Type B pancreatic cell (in vitro differentiated cells): ENCODE data around the gene ESYT1. TPM values are rescaled to one million over a fixed set of nuclear protein-coding genes. Genes with fewer than 3 reads are reported as not detected.

Experiments used
- DNase-seq: peaks from one replicate; pipeline ENCODE4 v3.0.0; 2021; ENCODE audit warnings: mixed read lengths; ENCODE audit not compliant: unreplicated experiment; ENCODE audit errors: extremely low spot score
- H3K27ac Mint-ChIP-seq: 2 replicates; pipeline ENCODE4 v1.8.0; 2021; ENCODE audit warnings: mild to moderate bottlenecking, mixed read lengths
- H3K27me3 Mint-ChIP-seq: 2 replicates; pipeline ENCODE4 v1.8.0; 2021; ENCODE audit warnings: mixed read lengths
- H3K36me3 Mint-ChIP-seq: 2 replicates; pipeline ENCODE4 v1.8.0; 2021; ENCODE audit warnings: mixed read lengths
- H3K4me1 Mint-ChIP-seq: one replicate; pipeline ENCODE4 v1.8.0; 2021; ENCODE audit warnings: mixed read lengths; ENCODE audit not compliant: unreplicated experiment
- H3K4me3 Mint-ChIP-seq: 2 replicates; pipeline ENCODE4 v1.8.0; 2021; ENCODE audit warnings: mild to moderate bottlenecking, mixed read lengths
- H3K9me3 Mint-ChIP-seq: 2 replicates; pipeline ENCODE4 v1.8.0; 2021; ENCODE audit warnings: mixed read lengths
- total RNA-seq: library from RNA; stranded (reverse); gene quantifications from 2 replicates; pipeline ENCODE4 v1.2.1, GENCODE V29; 2021; ENCODE audit warnings: low replicate concordance
- TF ChIP-seq, protein P1 (sequence below): fragments of 200-600 bp; sonication (generic); conservative IDR thresholded peaks from 2 replicates; pipeline ENCODE4 v1.5.0; 2021; ENCODE audit warnings: antibody characterized with exemption, mild to moderate bottlenecking

Gene ESYT1
- total RNA-seq, 1 donor from 2014 or later, result 96.3 TPM

DNA sequence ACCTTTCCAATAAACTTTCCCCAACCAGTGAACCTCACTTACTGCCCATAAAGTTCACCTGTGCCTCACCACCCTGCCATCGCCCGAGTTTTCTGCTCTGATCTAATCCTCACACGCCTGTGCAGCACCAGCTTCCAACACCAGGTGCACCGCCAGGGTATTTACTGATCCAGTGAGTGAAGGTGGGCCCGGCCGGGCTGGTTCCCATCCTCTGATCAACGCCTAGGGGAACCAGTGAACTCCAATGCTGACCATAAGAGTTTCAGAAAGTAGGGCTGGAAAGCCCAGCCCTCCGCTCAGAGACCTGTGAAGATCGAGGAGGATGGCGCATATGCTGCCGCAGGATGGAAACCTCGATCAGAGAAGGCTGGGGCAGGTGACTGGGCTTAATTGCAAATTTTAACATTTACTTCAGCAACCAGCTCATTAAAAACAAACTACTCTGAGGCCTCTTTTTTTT is 23.6 kb downstream of the ESYT1 start:
- H3K4me1 Mint-ChIP-seq, result peaks cover 33% of the 10 kb centered on the region
- TF ChIP-seq, protein P1, sequence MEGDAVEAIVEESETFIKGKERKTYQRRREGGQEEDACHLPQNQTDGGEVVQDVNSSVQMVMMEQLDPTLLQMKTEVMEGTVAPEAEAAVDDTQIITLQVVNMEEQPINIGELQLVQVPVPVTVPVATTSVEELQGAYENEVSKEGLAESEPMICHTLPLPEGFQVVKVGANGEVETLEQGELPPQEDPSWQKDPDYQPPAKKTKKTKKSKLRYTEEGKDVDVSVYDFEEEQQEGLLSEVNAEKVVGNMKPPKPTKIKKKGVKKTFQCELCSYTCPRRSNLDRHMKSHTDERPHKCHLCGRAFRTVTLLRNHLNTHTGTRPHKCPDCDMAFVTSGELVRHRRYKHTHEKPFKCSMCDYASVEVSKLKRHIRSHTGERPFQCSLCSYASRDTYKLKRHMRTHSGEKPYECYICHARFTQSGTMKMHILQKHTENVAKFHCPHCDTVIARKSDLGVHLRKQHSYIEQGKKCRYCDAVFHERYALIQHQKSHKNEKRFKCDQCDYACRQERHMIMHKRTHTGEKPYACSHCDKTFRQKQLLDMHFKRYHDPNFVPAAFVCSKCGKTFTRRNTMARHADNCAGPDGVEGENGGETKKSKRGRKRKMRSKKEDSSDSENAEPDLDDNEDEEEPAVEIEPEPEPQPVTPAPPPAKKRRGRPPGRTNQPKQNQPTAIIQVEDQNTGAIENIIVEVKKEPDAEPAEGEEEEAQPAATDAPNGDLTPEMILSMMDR, result peak; percentile 67
- peak overlapping the region; percentile 94 for H3K4me3 Mint-ChIP-seq
- no peaks in the 10 kb centered on the region for H3K9me3 Mint-ChIP-seq
- DNase-seq, result no peak
- H3K27ac Mint-ChIP-seq, result peak overlapping the region; percentile 97
- H3K36me3 Mint-ChIP-seq, result peaks cover 4% of the 10 kb centered on the region
- H3K27me3 Mint-ChIP-seq, result no peaks in the 10 kb centered on the region

DNA sequence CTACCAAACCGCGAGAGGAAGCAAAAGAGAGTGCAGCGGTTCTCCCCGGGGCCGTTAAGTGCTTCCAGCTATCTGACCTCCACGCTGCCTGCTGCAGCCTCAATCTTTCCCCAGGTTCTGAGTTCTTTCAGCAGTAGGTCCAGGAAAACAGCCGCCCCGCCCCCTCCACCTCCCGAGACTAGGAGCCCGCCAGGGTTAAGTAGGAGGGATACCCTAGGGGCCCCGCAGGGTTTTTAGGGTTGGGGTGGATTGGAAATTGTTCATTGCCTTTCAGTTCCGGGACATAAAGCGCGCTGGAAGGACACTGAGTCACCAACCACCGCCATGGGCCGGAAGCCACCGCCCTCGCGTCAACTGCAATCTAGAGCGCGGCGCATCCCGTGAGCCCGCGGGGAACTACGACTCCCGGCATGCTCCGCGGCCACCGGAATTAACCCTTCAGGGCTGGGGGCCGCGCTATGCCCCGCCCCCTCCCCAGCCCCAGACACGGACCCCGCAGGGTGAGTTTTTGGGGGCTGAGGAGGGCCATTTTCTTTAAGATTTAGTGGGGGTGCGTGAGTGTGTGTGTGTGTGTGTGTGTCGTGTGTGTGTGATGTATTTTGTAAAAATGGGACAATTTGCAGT is 24.2 kb downstream of the ESYT1 start, which contains the start of gene MYL6B:
Gene MYL6B, plus strand, starts transcription at position 456 of the 624 bp plus-strand sequence. CDS start 1,332 bp downstream, outside the sequence.
- TF ChIP-seq, protein P1, result no peak
- peak; percentile 91 for DNase-seq
- Mint-ChIP-seq H3K27ac (peak within 1 kb of the TSS; percentile 97), H3K27me3 (no peaks in the 10 kb centered on the region), H3K36me3 (peaks cover 4% of the 10 kb centered on the region), H3K4me1 (peaks cover 30% of the 10 kb centered on the region), H3K4me3 (peak within 1 kb of the TSS; percentile 94), H3K9me3 (no peaks in the 10 kb centered on the region)

DNA sequence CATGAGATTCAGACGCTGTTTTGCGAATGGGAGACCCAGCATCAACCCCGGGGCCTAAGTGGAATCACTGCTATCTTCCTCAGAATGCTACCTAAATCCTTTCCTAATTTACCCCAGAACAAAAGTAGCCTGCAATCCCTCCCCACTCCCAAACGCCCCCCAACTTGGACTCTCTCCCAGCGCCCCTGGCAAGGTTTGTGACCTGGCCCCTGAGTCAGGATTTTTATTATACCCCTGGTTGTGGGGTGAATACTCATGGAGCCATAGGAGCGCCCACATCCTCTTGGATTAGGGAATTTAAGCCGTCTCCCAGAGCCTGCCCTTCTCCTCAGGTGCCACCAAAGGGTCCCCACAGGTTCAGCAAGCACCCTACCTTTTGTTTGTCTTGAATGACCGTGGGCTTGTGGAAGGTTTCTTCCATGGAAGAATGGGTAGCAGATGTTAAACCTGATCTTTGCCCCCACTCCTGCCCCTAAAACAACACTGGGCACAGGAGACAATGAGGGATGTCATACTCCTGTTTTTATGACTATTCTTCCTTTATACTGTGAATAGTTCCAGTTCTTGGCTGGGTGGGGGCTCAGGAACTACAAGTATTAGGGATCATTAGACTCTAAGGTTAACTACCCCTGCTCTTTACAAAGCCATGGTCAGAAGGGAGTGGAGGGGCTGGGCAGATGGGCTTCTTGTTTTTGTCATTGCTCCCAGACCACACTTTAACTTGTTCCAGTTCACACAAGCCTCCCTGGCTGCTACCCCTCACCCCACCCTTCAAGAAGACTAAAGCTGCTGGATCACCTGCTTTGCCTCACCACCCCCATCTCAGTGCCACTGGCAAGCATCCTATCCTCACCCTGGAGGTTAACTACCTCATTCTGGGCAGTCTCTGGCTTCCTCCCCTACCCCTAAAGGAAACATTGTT is 24.9 kb downstream of the ESYT1 start:
- peak overlapping the region; percentile 94 for H3K4me3 Mint-ChIP-seq
- no peaks in the 10 kb centered on the region for H3K9me3 Mint-ChIP-seq
- H3K27me3 Mint-ChIP-seq, result no peaks in the 10 kb centered on the region
- peaks cover 35% of the 10 kb centered on the region for H3K4me1 Mint-ChIP-seq
- TF ChIP-seq, protein P1, result no peak
- peaks cover 4% of the 10 kb centered on the region for H3K36me3 Mint-ChIP-seq
- DNase-seq, result no peak
- peak overlapping the region; percentile 97 for H3K27ac Mint-ChIP-seq

DNA sequence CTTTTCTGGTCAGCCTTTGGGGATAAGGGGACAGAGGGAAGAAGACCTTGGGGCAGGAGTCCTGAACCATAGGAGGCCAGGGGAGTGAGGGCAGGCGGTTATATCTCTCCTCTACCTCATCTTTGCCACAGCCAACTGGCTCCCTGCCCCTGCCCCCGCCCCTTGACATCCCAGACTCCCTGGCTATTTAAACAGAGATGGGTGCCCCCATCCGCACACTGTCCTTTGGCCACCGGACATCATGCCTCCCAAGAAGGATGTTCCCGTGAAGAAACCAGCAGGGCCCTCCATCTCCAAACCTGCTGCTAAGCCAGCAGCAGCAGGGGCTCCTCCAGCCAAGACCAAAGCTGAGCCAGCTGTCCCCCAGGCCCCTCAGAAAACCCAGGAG is 25.6 kb downstream of the ESYT1 start:
- H3K27me3 Mint-ChIP-seq, result peaks cover 3% of the 10 kb centered on the region
- DNase-seq, result no peak
- TF ChIP-seq, protein P1, result no peak
- H3K36me3 Mint-ChIP-seq, result peaks cover 8% of the 10 kb centered on the region
- H3K4me3 Mint-ChIP-seq, result peak overlapping the region; percentile 94
- H3K27ac Mint-ChIP-seq, result peak overlapping the region; percentile 97
- no peaks in the 10 kb centered on the region for H3K9me3 Mint-ChIP-seq
- H3K4me1 Mint-ChIP-seq, result peaks cover 35% of the 10 kb centered on the region

DNA sequence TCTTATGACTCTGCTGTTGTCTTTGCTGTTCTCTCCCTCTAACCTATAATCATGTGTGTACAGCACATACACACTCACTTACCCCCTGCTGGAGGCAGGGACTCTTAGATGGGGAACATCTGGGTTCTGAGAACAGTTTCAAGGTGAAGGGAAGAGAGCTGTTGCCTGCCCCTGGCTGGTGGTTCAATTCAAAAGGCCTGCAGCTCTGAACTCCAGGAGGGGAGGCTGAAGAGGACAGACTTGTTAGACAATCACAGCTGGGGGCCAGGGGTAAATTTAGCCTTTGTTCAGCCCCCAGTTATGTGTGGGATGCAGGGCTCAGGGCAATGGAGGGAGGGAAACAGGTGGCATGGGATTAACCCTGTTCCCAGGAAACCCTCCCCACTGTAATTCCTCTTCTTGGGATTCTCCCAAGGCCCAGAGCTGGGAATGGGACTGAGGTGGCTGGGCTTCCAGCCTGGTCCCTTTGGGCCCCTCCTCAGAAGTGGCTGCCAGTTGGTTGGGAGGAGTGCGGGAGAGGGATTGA is 26.2 kb downstream of the ESYT1 start:
- Mint-ChIP-seq H3K27me3 (peaks cover 3% of the 10 kb centered on the region), H3K4me3 (peak overlapping the region; percentile 64), H3K4me1 (peaks cover 39% of the 10 kb centered on the region), H3K9me3 (no peaks in the 10 kb centered on the region), H3K27ac (peak overlapping the region; percentile 41), H3K36me3 (peaks cover 14% of the 10 kb centered on the region)
- TF ChIP-seq, protein P1, result no peak
- DNase-seq, result no peak
